Gastrocnemius medialis (tissue), 4 donors: ENCODE data around the gene ZMAT5. TPM values are rescaled to one million over a fixed set of nuclear protein-coding genes. Genes with fewer than 3 reads are reported as not detected.

Experiments
- ATAC-seq, 2 donors: fragments of 150-250 bp; one replicate each; pipeline ENCODE4 v1.9.1; 2016
- DNase-seq, 2 donors: peaks; one replicate each; pipeline ENCODE4 v3.0.0-alpha.2; 2019
- H3K27ac ChIP-seq, 4 donors: fragments of 200-600 bp; sonication (generic); 1 replicate in 1 of 4; 2 replicates in 3 of 4; pipeline ENCODE4 v1.5.1; 2016 to 2018; ENCODE audit warnings: mild to moderate bottlenecking in 2 of 4, moderate library complexity in 1 of 4
- H3K27me3 ChIP-seq, 3 donors: fragments of 200-600 bp; sonication (generic) in 2 of 3; 1 replicate in 1 of 3; 2 replicates in 2 of 3; pipeline versions ENCODE4 v1.5.1 to v1.6.0; 2016 to 2019; ENCODE audit warnings: mild to moderate bottlenecking in 1 of 3, moderate library complexity in 1 of 3
- H3K36me3 ChIP-seq, 2 donors: fragments of 200-600 bp; sonication (generic) in 1 of 2; one replicate each; pipeline ENCODE4 v1.5.1; 2017 to 2018
- H3K4me1 ChIP-seq, 2 donors: fragments of 200-600 bp; sonication (generic) in 1 of 2; one replicate each; pipeline ENCODE4 v1.5.1; 2016 to 2017; ENCODE audit warnings: mild to moderate bottlenecking in 2 of 2
- H3K4me3 ChIP-seq, 4 donors: fragments of 200-600 bp; sonication (generic) in 3 of 4; 1 replicate in 1 of 4; 2 replicates in 3 of 4; pipeline ENCODE4 v1.5.1; 2016 to 2019; ENCODE audit warnings: mild to moderate bottlenecking in 2 of 4
- H3K9me3 ChIP-seq, 3 donors: fragments of 200-600 bp; sonication (generic) in 2 of 3; 1 replicate in 1 of 3; 2 replicates in 2 of 3; pipeline ENCODE4 v1.5.1; 2016 to 2019
- POLR2A ChIP-seq, 2 donors: fragments of 450-650 bp; IDR thresholded peaks; one replicate each; pipeline ENCODE4 v1.6.1; 2017; ENCODE audit warnings: antibody characterized with exemption in 2 of 2, mild to moderate bottlenecking in 2 of 2, moderate library complexity in 2 of 2
- in situ Hi-C, 4 donors: fragments of 200-750 bp; cut with MboI; loops; one replicate each; pipeline versions ENCODE4 v1.15.0 to v1.8.0; 2017; ENCODE audit warnings: low sequenced_read_pairs in 4 of 4
- intact Hi-C: fragments of 100-400 bp; cut with DNase I; formaldehyde crosslinking; loops from one replicate; pipeline ENCODE4 v1.15.1; 2023; ENCODE audit warnings: low total_unique reads
- total RNA-seq, 4 donors: library from RNA; depleted of rRNA; stranded (reverse); fragments of >200 nt; gene quantifications; one replicate each; pipeline versions ENCODE4 v1.1.0 to v1.2.3, GENCODE V29; 2016
- TF ChIP-seq, protein P1 (sequence below), 5 experiments: fragments of 450-650 bp in 3 of 5; fragments of 200-600 bp in 2 of 5; sonication (generic) in 2 of 5; IDR thresholded peaks in 4 of 5; conservative IDR thresholded peaks in 1 of 5; 1 replicate in 4 of 5; 2 replicates in 1 of 5; pipeline ENCODE4 v1.5.1; 2016 to 2019; ENCODE audit warnings: antibody characterized with exemption in 5 of 5, mild to moderate bottlenecking in 3 of 5, moderate library complexity in 3 of 5

Gene ZMAT5
- total RNA-seq, 4 donors from 2014 or later: 23.8 to 38.6 (median 33.8) TPM

DNA sequence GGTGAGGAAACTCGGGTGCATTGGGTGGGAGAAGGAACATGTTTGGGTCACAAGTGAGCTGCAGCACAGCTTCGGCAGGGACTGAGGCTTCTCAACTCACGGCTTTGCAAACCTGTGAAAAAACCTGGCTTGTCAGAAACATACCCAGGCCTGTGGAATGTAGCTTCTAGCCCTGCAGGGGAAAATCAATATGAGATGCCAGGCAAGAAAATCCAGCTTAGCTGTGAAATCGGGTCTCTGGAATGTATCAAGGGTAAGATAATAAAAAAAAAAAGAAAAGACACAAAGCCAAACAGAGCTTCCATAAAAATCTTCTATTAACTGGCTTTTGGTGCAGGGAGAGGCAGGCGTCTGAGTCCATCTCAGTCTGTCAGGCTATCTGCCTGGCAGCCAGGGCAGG, 28.9 kb upstream of the ZMAT5 start:
- in situ Hi-C loops: no loop called here
- no peak for DNase-seq
- TF ChIP-seq, protein P1, sequence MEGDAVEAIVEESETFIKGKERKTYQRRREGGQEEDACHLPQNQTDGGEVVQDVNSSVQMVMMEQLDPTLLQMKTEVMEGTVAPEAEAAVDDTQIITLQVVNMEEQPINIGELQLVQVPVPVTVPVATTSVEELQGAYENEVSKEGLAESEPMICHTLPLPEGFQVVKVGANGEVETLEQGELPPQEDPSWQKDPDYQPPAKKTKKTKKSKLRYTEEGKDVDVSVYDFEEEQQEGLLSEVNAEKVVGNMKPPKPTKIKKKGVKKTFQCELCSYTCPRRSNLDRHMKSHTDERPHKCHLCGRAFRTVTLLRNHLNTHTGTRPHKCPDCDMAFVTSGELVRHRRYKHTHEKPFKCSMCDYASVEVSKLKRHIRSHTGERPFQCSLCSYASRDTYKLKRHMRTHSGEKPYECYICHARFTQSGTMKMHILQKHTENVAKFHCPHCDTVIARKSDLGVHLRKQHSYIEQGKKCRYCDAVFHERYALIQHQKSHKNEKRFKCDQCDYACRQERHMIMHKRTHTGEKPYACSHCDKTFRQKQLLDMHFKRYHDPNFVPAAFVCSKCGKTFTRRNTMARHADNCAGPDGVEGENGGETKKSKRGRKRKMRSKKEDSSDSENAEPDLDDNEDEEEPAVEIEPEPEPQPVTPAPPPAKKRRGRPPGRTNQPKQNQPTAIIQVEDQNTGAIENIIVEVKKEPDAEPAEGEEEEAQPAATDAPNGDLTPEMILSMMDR (IDR thresholded peaks at IDR 0.05 in 4 of 5, conservative IDR thresholded peaks at IDR 0.05 in 1 of 5): no peak
- TF ChIP-seq POLR2A (IDR thresholded peaks at IDR 0.05): no peak
- intact Hi-C loops: no loop called here
- Histone ChIP-seq H3K4me1 (peaks cover 41 to 44% of the 10 kb centered on the region in 2 donors), H3K27me3 (no peaks in the 10 kb centered on the region), H3K9me3 (no peaks in the 10 kb centered on the region), H3K36me3 (peaks cover 0 to 49% of the 10 kb centered on the region in 2 donors), H3K4me3 (no peak overlapping the region), H3K27ac (peak overlapping the region in 2 of 4 donors; percentile 7 to 88)
- no peak for ATAC-seq

DNA sequence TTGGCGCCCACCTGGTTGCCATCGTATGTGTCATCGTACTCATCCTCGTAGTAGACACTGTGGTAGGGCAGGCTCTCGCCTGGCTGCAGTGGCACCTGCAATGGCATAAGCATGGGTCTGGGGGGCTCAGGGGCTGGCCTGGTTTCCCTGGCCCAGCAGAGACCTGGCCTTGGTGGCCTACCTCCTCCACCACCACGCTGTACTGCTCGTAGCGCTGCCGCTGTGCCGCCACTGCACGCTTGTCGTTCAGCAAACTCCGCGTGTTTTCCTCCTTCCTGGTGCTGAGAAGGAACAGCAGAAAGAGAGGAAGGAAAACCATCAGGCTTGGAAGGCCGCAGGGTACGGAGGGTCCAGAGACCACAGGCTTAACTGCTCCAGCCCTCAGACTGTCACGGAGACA, 26.6 kb upstream of the ZMAT5 start:
- Histone ChIP-seq H3K27ac (no peak overlapping the region), H3K27me3 (no peaks in the 10 kb centered on the region), H3K4me3 (no peak overlapping the region), H3K9me3 (no peaks in the 10 kb centered on the region), H3K36me3 (peaks cover 0 to 64% of the 10 kb centered on the region in 2 donors), H3K4me1 (peaks cover 20 to 22% of the 10 kb centered on the region in 2 donors)
- no peak for DNase-seq
- no peak for ATAC-seq
- intact Hi-C loops: no loop called here
- in situ Hi-C loops: no loop called here
- TF ChIP-seq, protein P1 (IDR thresholded peaks at IDR 0.05 in 4 of 5, conservative IDR thresholded peaks at IDR 0.05 in 1 of 5): no peak
- TF ChIP-seq POLR2A (IDR thresholded peaks at IDR 0.05): no peak

GRCh38 chr22:29790061-29790460, 23.3 kb upstream of the ZMAT5 start:
- in situ Hi-C loops: no loop called here
- no peak for TF ChIP-seq POLR2A (IDR thresholded peaks at IDR 0.05)
- TF ChIP-seq, protein P1 (IDR thresholded peaks at IDR 0.05 in 4 of 5, conservative IDR thresholded peaks at IDR 0.05 in 1 of 5): no peak
- intact Hi-C loops: no loop called here

DNA sequence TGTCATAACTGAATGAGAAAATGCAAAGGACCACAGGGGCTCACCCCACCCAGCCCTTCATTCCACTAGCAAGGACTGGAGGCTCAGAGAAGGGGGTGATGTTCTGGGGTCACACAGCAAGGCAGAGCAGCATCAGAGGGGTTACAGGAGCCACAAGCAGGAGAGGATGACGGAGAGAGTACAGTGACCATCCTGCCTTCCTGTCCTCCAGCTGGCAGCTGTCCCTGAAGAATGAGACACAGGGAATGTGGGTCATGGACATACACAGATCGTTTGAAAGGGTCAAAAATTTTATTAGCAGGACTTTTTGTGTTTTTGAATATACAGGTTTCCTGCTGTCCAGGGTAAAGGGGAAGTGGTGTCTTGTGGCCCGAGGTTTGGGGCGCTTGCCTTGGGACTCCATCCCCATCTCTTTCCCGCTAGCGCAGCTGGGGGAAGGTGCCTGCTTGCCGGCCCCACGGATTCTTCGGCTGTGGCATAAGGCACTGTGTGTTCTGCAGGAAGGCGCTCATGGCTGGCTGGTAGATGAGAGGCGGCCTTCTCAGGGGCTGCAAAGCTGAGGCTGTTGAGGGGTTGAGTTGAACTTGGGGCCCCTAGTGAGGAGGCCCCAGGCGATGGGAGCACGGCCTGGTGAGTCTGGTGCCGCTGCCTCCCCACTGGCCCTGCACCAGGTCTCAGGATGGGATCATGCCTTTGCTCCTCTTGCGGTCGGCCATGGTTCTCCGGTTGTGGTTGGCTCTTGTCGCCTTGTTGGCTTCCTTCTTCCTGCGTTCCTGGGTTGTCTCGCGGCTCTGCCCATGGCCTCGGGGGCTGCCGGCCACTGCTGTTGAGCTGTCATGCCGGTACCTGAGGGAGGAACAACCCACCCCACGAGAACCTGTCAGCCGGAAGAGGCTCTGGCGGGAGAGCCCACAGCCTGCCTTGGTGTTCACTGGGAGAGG, 21.8 kb upstream of the ZMAT5 start:
- Histone ChIP-seq H3K4me1 (peaks cover 0 to 4% of the 10 kb centered on the region in 2 donors), H3K27ac (peak overlapping the region in 1 of 4 donors; percentile 23), H3K36me3 (peaks cover 0 to 73% of the 10 kb centered on the region in 2 donors), H3K9me3 (no peaks in the 10 kb centered on the region), H3K27me3 (no peaks in the 10 kb centered on the region), H3K4me3 (no peak overlapping the region)
- no peak for DNase-seq
- intact Hi-C loops: no loop called here
- in situ Hi-C loops: no loop called here
- no peak for ATAC-seq
- TF ChIP-seq, protein P1 (IDR thresholded peaks at IDR 0.05 in 4 of 5, conservative IDR thresholded peaks at IDR 0.05 in 1 of 5): no peak
- TF ChIP-seq POLR2A (IDR thresholded peaks at IDR 0.05): no peak

More at GRCh38 chr22:29790061-29790460, 23.3 kb upstream of the ZMAT5 start:
- ATAC-seq: no peak
- Histone ChIP-seq H3K27me3 (no peaks in the 10 kb centered on the region), H3K4me3 (no peak overlapping the region), H3K27ac (no peak overlapping the region), H3K9me3 (no peaks in the 10 kb centered on the region), H3K36me3 (peaks cover 0 to 85% of the 10 kb centered on the region in 2 donors), H3K4me1 (peaks cover 0 to under 1% of the 10 kb centered on the region in 2 donors)
- DNase-seq: no peak
